DOHH2 (cell line): ENCODE results near the gene AGO3.

Experiments used
- EZH2phosphoT487 ChIP-seq: fragments of 200-600 bp; sonication (generic); IDR thresholded peaks from 2 replicates; pipeline ENCODE4 v1.6.1; 2017; ENCODE audit warnings: borderline replicate concordance, mild to moderate bottlenecking, antibody characterized with exemption, low read length, moderate library complexity, mixed read lengths
- TF ChIP-seq, protein P1 (sequence below): fragments of 200-600 bp; sonication (generic); IDR thresholded peaks from one replicate; pipeline ENCODE4 v1.5.1; 2014; ENCODE audit warnings: antibody characterized with exemption, mild to moderate bottlenecking, low read depth, low read length; ENCODE audit not compliant: poor library complexity, severe bottlenecking

- TF ChIP-seq, protein P1, sequence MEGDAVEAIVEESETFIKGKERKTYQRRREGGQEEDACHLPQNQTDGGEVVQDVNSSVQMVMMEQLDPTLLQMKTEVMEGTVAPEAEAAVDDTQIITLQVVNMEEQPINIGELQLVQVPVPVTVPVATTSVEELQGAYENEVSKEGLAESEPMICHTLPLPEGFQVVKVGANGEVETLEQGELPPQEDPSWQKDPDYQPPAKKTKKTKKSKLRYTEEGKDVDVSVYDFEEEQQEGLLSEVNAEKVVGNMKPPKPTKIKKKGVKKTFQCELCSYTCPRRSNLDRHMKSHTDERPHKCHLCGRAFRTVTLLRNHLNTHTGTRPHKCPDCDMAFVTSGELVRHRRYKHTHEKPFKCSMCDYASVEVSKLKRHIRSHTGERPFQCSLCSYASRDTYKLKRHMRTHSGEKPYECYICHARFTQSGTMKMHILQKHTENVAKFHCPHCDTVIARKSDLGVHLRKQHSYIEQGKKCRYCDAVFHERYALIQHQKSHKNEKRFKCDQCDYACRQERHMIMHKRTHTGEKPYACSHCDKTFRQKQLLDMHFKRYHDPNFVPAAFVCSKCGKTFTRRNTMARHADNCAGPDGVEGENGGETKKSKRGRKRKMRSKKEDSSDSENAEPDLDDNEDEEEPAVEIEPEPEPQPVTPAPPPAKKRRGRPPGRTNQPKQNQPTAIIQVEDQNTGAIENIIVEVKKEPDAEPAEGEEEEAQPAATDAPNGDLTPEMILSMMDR = no peak
- TF ChIP-seq EZH2phosphoT487 = no peak
These were observed 104.2 kb downstream of the AGO3 start for GRCh38 chr1:36035154-36035553.
